GF-D8 (cell line): ENCODE data around the gene TBC1D22A.

Source experiments
- DNase-seq: peaks from one replicate; lab custom pipeline; 2025; lab: John Stamatoyannopoulos, UW

TBC1D22A gene

GRCh38 chr22:47013861-47014635 is 251.6 kb downstream of the TBC1D22A start:
- no peak for DNase-seq

- DNase-seq: no peak
Observed at GRCh38 chr22:47014636-47015345, 252.3 kb downstream of the TBC1D22A start.

DNA sequence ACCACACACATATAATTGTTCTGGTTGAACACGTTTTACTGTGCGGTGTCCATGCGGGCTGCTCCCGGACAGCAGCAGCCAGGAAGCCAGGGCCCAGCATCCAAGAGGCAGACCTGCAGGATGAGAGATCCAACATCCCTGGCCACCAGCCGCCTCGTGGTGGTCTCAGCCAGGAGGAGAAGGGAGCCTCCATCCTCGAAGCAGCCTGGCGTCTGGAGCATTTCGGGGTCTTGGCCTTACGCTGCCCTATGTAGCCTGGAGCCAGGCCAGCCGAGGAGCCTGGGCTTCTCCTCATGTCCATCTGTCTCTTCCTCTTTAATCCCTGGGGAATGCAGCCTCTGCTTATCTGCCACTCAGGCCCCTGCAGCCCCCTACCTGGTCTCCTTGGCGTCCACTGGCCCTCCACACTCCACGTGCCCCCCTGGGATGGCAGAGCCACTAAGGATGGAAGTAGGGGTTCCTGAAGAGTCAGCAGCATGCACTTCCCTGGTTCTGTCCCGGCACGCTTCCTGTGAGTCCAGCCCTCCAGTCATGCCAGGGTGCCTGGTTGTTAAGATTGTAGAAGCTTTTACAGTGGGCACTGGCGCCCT is 253.2 kb downstream of the TBC1D22A start:
- DNase-seq: no peak

DNA sequence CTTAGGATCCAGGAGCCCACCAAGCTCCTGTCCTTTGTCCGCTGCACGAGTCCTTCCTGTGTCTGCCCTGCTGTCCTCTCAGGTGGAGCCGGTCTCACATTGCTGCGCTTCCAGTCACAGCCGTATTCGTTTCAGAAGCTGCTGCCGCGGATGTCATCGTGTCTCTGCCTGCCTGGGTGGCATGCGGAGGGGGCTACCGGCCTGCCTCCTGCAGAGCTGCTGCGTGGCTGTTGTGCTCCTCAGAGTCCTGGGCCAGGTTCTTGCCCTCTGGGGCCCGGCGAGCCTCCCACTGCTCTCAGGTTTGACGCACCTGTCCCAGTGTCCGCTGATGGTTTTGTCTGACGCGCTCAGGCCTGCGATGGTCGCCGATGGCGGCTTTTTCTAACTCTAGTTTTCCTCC is 254.2 kb downstream of the TBC1D22A start:
- no peak for DNase-seq

DNA sequence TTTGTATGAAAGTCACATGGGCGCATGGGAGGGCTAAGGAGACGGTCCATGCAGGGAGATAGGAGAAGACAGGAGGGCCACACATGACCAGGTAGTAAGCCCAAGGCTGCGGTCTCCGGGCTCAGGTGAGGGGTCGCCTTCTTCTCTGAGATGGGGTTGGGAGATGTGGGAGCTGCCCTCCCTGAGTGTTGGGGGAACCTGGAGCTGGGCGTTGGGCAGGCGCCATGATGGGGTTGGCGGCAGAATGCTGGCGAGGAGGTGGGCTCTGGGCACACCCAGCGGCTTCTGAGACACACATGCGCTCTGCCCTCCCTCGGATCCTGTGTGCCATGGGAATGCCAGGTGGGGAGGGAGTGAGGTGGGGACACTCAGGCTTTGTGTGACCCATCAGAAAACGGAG is 254.8 kb downstream of the TBC1D22A start:
- DNase-seq: no peak

DNA sequence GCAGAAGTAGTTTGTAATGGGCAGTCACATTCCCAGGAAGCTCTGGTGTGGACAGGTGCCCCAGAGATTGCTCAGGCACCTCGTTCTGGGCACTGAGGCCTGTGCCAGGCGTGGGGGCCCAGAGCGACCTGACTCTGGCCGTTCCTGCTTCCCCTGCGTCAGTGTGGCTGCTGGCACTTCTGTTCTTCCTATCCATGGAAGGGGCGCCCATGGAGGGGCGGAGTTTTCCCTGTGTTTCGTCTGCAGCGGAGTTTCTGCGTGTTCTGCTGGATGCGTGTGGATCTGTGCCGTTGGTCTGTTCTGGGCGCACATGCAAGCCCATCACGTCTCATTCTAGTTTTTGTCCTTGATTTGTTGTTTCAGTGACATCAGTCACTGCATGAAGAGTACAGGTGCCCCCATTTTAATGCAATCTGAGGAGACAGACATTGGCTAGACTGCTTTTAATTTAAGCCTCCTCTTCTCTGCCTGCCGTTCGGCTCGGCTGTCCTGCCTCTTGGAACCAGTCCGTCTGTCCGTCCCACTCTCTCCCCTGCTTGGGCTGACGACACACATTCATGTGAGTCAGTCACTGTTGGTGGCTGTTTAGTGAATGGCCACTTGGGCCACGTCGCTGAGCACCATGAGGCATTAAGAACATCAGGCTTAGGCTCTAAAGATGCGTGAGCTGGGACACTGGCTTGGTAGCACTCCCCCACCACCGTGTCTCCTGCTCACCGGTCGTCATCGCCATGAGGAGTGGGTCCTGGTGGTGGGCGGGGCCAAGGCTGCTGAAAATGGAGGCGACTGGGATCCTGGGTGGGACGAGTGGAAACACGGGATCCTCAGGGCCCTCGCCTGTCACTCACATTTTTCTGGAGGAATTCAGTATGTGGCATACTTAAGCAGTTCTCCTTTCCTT is 255.8 kb downstream of the TBC1D22A start:
- no peak for DNase-seq

DNA sequence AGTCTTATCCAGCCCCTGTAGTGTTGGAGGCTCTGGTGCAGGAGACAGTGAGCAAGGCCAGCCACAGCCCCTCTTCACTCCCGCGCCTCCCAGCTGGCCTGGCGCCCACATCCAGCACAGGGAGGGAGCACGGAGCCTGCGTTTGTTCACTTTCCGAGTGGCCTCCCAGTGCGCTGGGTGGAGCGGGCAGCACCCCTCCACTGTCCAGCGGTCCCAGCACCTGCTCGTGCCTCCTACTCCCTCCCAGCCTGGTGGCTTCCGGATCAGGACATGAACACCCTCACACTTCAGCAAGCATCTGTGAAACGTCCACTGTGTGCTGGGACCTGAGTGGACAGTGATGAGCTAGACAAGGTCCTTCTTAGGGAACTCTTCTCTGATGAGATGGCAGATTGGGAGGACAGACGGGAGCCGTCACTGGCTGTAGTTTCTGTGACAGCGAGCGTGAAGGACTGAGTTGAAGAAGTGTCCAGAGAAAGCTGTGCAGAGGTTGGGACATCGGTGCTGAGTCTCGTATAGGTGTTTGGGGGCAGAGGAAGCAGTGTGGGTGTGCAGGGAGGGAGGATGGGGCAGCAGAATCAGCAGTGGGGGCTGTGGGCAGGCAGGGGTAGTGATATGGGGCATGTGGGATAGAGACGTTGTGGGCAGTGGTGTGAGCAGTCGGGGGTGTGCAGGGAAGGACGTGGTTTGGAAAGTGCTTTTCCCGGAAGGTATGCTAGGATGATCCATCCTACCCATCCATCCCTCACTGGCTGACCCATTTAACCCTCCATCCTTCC is 256.8 kb downstream of the TBC1D22A start:
- DNase-seq: no peak

DNA sequence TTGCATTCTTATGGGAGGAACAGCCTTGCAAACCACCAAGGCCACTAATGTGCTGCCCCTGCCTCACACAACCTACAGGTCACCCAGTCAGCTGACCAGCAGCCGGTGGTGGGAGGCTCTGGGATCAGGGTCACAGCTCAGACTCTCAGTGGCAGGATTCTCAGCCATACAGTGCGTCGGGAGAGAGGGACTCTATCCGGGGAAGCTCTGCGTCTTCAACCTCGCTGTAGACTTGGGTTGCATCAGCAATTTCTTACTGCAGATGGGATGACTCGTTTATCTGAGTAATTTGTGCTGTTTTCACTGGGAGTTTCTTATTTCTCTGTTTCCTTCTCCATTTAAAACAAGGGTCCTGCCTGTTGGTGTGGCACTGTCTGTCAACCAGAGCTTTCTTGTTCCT is 257.7 kb downstream of the TBC1D22A start:
- no peak for DNase-seq

DNA sequence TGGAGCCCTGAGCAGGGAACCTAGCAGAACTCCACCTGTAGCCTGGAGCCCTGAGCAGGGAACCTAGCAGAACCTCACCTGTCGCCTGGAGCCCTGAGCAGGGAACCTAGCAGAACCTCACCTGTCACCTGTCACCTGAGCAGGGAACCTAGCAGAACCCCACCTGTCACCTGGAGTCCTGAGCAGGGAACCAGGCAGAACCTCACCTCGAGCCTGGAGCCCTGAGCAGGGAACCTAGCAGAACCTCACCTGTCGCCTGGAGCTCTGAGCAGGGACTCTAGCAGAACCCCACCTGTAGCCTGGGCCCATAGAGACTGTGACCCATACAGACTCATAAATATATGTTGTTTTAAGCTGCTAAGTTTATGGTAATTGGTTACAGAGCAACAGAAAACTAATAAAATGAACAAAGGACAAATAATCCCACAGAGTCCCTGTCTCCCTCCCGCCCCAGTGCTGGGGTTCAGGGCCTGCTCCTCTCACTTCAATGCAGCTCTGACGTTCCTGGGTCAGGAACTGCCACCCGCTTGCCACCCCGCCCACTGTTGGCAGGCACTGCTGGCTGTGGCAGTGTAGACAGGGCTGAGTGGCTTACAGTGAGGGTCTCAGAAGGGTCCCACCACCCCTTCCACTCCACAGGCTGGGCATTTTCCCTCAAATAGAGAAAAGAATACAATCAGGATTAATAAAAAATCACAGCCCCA is 259.1 kb downstream of the TBC1D22A start:
- DNase-seq: no peak

GRCh38 chr22:47022075-47022473 is 259.6 kb downstream of the TBC1D22A start:
- DNase-seq: no peak

DNA sequence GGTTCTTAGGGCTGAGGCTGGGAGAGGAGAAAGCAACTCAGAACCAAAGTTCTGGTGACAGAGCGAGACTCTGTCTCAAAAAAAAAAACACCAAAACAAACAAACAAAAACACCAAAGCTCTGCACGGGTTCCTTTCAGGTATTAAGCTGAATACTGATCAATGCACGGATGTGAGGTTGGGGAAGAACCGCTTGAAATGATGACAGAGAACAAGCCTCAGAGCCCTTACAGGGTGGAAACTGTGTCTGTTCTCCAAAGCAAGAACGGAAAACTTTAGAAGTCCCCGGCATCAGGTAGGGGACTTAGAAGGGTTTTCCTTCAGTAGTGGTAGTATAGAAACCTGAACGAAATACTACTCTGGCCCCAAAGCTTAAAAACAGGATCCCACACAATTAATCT is 260.0 kb downstream of the TBC1D22A start:
- DNase-seq: no peak

DNA sequence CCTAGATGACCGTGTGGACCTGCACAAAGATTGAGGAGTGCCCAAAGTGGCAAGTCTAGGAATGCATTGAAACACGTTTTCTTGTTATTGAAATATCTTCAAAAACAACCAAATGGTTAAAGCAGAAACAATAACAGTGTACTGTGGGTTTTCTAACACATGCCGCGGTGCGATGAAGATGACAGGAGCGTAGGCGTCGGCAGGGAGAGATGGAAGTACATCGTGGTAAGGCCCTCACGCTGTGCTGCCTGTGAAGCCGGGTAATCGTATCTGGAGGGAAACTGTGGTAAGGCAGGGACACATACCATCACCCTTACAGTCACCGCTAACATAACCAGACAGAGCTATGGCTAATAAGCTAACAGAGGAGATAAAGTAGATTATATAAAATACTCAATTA is 261.4 kb downstream of the TBC1D22A start:
- DNase-seq: no peak

GRCh38 chr22:47027766-47028165 is 265.3 kb downstream of the TBC1D22A start:
- DNase-seq: no peak

- no peak for DNase-seq
Observed at GRCh38 chr22:47029244-47030074, 267.0 kb downstream of the TBC1D22A start.

- DNase-seq: no peak
Observed at GRCh38 chr22:47030143-47030661, 267.8 kb downstream of the TBC1D22A start.

DNA sequence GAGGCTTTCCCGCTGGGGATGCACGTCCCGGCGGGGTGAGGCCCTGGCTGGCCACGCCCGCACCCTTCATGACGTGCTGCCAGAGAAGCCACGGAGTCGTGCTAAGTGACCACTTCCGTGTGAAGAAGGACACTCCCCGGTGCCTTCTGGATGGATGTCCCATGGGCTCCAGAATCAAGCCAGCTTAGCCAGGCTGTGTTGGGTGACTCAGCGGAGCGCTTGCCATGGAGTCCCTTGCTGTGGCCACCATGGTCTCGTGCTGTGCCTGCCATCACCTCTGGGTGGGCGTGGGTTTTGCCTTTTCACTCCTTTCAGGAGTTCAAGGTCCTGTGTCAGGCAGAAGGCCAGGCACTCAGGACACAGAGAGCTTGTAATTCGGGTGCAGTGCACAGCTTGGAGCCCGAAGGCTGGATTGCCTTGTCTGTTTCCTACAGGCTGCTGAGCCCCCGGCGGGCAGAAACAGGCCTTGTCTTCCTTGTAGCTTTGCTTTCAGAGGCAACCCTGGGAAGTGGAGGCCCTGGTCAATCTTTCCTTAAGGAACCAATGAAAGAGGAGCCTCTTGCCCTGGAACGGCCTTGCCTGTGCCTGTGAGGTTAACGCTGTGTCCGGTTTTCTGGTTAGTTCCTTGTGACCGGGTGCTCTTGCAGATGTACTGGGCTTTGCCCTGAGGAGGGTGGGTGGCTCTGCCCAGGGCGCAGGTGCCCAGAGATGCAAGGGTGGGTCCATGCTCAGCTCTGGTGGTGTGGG is 268.6 kb downstream of the TBC1D22A start:
- DNase-seq: no peak

DNA sequence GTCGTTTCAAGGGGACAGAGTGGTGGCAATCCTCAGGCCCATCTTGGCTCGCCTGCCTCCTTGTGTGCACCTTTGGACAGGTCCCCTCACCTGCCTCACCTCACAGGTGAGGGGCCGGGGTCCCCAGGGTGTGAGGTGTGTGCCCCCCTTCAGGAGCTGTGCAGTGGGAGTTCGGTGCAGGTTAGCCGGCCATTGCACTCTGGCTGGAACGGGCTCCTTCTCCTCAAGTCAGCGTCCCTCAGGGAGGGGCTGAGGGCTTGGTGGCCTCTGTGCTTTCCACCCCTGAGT is 269.1 kb downstream of the TBC1D22A start:
- DNase-seq: no peak

GRCh38 chr22:47032091-47032943 is 269.9 kb downstream of the TBC1D22A start:
- DNase-seq: no peak
